Measurements from ENCODE around the gene SERTAD1.

DNA sequence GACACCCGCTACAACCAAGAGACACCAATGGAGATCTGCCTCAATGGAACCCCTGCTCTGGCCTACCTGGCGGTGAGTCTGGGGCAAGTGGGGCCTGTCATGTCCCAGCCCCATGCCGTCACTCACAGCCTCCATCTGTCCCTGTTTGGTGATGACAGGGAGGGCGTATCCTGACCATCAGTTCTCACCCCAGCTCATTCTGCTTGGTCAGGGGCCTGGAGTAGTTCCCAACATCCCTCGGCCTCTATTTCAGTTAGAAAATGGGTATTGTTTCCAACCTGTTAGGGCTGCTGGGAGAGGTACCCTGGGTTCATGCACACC is 54.0 kb downstream of the SERTAD1 start:
- TF ChIP-seq EZH2phosphoT487 (IDR thresholded peaks at IDR 0.05; ENCODE audit: low read length) = no peak
- TF ChIP-seq, protein P1, sequence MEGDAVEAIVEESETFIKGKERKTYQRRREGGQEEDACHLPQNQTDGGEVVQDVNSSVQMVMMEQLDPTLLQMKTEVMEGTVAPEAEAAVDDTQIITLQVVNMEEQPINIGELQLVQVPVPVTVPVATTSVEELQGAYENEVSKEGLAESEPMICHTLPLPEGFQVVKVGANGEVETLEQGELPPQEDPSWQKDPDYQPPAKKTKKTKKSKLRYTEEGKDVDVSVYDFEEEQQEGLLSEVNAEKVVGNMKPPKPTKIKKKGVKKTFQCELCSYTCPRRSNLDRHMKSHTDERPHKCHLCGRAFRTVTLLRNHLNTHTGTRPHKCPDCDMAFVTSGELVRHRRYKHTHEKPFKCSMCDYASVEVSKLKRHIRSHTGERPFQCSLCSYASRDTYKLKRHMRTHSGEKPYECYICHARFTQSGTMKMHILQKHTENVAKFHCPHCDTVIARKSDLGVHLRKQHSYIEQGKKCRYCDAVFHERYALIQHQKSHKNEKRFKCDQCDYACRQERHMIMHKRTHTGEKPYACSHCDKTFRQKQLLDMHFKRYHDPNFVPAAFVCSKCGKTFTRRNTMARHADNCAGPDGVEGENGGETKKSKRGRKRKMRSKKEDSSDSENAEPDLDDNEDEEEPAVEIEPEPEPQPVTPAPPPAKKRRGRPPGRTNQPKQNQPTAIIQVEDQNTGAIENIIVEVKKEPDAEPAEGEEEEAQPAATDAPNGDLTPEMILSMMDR (IDR thresholded peaks at IDR 0.05; ENCODE audit: low read length) = no peak
- TF ChIP-seq EZH2 (optimal IDR thresholded peaks at IDR 0.05; ENCODE audit: low read depth, low read length) = no peak

All from MM.1S (cell line).